ENCODE measurements around the gene ECSIT. TPM values are rescaled to one million over a fixed set of nuclear protein-coding genes. Genes with fewer than 3 reads are reported as not detected.

The ECSIT gene
- total and polyA plus RNA-seq, 2 donors (not counting 1 experiment from before 2014, with no cell fraction given) = 45.6 to 63.1 TPM

GRCh38 chr19:11558881-11559828 is 30.2 kb upstream of the ECSIT start, which contains the start of gene ELOF1:
Gene ELOF1 (minus strand): TSS chr19:11559230. CDS start chr19:11554347, 4,883 bp downstream.
- H3K9ac ChIP-seq (ENCODE audit: low read length) = peak within 1 kb of the TSS; percentile 81
- H3K4me3 ChIP-seq (ENCODE audit: control extremely low read depth in 1 of 5, extremely low read depth in 1 of 5, insufficient read depth in 1 of 5, low read depth in 2 of 5, low read length in 4 of 5) = peak within 1 kb of the TSS; percentile 70 to 95 (median 75)
- H3K27me3 Mint-ChIP-seq = no peaks in the 10 kb centered on the region
- ChIA-PET CTCF (interaction anchor here (0.6 to 10.7 kb wide), 10 partner anchors 10 to 432 kb away, joined by 3 to 289 read pairs (median 5); partner anchors contain the start of genes CNN1, ECSIT and ZNF491), POLR2A (interaction anchor here (0.7 to 3.0 kb wide), 5 partner anchors 9 to 207 kb away, joined by 3 to 13 read pairs (median 4); partner anchors contain the start of gene ZNF441)
- no peaks in the 10 kb centered on the region for H3K9me3 ChIP-seq (ENCODE audit: control extremely low read depth in 1 of 3, control insufficient read depth in 2 of 3, insufficient read depth in 1 of 3, low read length in 2 of 3)
- DNase-seq (peak; percentile 98), ATAC-seq (ENCODE audit: low read depth) (peak; percentile 86)
- TF ChIP-seq EZH2 (IDR thresholded peaks at IDR 0.05; ENCODE audit: borderline replicate concordance, insufficient read depth, low read depth, low read length, poor library complexity, severe bottlenecking) (no peak), CTCF (IDR thresholded peaks at IDR 0.05) (no peak)
- H3K27ac Mint-ChIP-seq = peak within 1 kb of the TSS; percentile 96
- intact Hi-C loops (cut with micrococcal nuclease) = loop anchor here (1.0 to 2.0 kb wide), 4 partner anchors 23 to 180 kb away; partner anchors contain the start of genes ECSIT, ZNF653 and ZNF823
- no peaks in the 10 kb centered on the region for H3K9me3 Mint-ChIP-seq (ENCODE audit: insufficient read depth)
- H3K27me3 ChIP-seq (replicated peaks in 1 of 4; ENCODE audit: control extremely low read depth in 1 of 4, control insufficient read depth in 3 of 4, insufficient read depth in 4 of 4, low read length in 3 of 4) = no peaks in the 10 kb centered on the region
- peaks cover 37% of the 10 kb centered on the region for H3K79me2 ChIP-seq (ENCODE audit: control insufficient read depth, insufficient read depth, low read length)
- peak within 1 kb of the TSS; percentile 80 to 81 for H3K27ac ChIP-seq (ENCODE audit: low read length in 2 of 2)
- H2AFZ ChIP-seq (ENCODE audit: insufficient read depth, low read depth, low read length, poor library complexity, severe bottlenecking) = peak within 1 kb of the TSS; percentile 72
- peak within 1 kb of the TSS; percentile 93 for H3K4me3 Mint-ChIP-seq
- under 1% methylated on average over 41 of the region's 57 CpGs for whole genome bisulfite sequencing (ENCODE audit: insufficient coverage)
- H3K4me1 ChIP-seq (ENCODE audit: control insufficient read depth in 2 of 2, insufficient read depth in 2 of 2, low read length in 2 of 2) = peaks cover 33 to 64% of the 10 kb centered on the region in 2 donors
- H3K36me3 ChIP-seq (replicated peaks in 1 of 2; ENCODE audit: control extremely low read depth in 1 of 2, control insufficient read depth in 1 of 2, extremely low read depth in 1 of 2, insufficient read depth in 2 of 2, low read length in 1 of 2) = peaks cover 0 to 11% of the 10 kb centered on the region in 2 experiments
- peaks cover 24% of the 10 kb centered on the region for H4K20me1 ChIP-seq (ENCODE audit: control insufficient read depth, insufficient read depth, low read length, poor library complexity, severe bottlenecking)
- peak within 1 kb of the TSS; percentile 79 for H3K4me2 ChIP-seq (replicated peaks; ENCODE audit: low read depth, low read length, poor library complexity, severe bottlenecking)
- peaks cover 61% of the 10 kb centered on the region for H3K4me1 Mint-ChIP-seq

Measured in B cell (primary cell).